ENCODE results near the gene ITIH3.

ITIH3 gene

GRCh38 chr3:52827441-52827840 is 32.8 kb downstream of the ITIH3 start:
- no peak for DNase-seq (ENCODE audit: low spot score)

GRCh38 chr3:52827866-52828376 is 33.3 kb downstream of the ITIH3 start:
- DNase-seq (ENCODE audit: low spot score) = no peak

DNA sequence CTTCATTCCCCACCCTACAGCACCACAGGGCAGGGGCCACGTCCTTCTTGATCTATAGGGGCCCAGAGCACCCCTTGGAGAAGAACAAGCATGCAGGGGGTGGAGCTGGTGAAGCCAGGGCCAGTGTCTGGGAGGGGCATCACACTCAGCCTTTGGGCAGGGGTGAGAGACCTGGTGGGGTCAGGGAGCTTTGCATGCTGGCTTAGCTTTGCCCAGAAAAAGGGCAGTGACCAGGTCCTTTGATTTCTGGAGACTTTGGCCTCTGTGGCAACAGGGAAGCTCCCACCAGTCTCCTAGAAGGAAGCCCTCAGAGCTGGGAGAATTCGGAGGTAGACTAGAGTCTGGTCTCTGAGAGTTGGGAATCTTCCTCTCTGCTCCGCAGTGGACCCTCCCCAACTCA is 34.9 kb downstream of the ITIH3 start:
- no peak for DNase-seq (ENCODE audit: low spot score)

GRCh38 chr3:52829906-52830463 is 35.4 kb downstream of the ITIH3 start:
- DNase-seq (ENCODE audit: low spot score) = no peak

DNA sequence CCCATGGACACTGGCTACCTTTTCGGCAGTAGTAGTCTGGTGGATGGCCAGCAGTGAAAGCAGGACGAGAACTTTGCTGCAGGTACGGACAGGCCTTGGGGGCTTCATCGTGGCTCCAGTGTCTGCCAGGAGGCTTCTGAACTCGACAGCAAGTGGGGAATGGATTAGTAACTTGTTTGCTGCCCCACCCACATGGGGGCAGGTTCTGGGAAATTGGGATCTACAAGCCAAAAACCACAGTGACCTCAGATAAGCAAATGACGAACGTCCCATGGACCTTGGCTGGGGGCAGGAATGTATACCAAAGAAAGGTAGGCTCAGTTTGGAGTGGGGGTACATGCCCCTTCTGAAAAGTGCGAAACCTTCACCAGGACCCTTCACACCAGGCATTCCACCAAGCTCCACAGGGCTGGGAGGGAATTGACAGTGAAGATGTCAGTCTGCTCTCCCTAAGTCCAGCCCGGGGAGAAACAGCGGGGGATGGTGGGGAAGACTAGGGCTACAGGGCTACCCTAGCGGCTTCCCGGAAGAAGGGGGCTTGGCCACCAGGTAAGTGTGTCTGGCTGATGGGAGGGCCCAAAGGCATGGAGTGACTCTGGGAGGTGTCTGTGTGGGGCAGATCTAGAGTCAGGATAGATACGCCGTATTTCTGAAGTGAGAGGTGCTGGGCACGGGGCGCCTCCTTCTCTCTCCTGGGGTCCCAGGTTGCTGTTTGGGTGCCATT is 36.1 kb downstream of the ITIH3 start, which contains the start of gene ITIH4:
Gene ITIH4, minus strand, starts transcription at position 138 of the 724 bp plus-strand sequence. Its CDS starts 30 bp downstream, at position 108.
- DNase-seq (ENCODE audit: low spot score) = no peak

DNA sequence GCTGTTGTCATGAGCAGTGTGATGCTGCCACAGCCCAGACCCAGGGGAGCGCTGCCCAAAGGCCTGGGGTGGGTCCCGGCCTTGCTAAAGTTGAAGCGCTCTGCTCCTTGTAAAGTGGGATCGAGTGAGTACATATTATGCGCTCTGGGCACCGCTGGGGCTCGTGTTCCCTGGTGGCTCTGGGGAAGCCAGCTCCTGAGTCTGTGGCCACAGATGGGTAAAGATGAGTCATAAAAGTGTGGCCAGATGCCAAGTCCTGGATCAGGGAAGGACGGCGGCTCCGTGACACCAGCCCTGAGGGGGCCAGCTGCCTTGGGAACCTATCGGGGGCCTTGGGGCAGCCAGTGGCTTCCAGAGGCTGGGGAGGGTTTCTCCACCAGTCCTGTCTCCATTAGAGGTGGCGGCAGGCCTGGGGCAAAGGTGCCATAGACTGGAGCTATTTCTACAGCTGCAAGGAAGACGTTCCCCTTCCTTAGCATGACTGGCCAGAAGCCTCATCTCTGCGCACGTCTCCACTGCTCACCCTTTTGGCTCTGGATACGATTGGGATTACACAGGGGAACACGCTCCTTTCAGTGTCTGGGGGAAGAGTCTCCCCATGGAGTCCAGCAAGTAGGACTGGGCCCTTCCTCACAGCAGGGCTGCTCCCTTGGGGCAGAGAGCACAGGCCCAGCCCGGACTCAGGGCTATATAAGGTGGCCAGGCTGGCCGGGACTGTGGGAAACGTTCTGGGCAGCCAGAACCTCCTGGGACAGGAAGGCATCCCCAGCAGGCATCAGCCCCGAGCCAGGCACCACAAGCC is 37.1 kb downstream of the ITIH3 start:
- no peak for DNase-seq (ENCODE audit: low spot score)

- no peak for DNase-seq (ENCODE audit: low spot score)
Observed at GRCh38 chr3:52833202-52833601, 38.6 kb downstream of the ITIH3 start.

DNA sequence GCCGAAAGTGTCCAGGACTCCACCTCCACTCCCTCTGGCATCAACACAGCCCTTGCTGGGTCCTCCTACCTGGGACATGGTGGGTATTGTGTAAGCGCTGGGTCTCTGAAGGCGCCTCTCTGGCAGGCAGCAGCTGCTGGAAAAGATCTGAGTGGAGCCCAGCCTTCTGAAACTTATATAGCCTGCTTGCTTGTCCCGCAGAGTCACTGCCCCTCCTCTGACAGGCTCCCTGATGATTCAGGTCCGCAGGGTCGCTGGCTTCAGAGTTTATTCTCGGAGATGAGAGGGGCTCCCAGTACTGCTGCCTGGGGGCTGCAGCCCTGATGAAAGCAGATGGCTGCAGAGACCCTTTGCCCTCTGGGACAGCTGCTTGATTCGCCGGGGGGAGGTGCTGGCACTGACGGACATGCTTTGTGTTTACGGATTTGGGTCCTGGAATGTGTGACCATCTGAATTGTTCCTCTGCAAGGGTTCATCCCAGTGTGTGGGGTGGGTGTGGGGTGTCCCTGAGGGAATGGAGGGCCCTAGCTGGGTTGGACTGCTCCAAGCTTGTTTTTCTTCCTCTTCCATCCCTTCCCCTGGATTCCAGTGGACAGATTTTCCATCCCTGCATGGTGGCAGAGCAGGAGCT is 40.4 kb downstream of the ITIH3 start, which contains the start of gene MUSTN1:
Gene MUSTN1, minus strand, starts transcription at position 149 of the 631 bp plus-strand sequence. Its CDS starts 71 bp downstream, at position 78.
- DNase-seq (ENCODE audit: low spot score) = no peak

- no peak for DNase-seq (ENCODE audit: low spot score)
Observed at GRCh38 chr3:52835766-52836470, 41.3 kb downstream of the ITIH3 start.

DNA sequence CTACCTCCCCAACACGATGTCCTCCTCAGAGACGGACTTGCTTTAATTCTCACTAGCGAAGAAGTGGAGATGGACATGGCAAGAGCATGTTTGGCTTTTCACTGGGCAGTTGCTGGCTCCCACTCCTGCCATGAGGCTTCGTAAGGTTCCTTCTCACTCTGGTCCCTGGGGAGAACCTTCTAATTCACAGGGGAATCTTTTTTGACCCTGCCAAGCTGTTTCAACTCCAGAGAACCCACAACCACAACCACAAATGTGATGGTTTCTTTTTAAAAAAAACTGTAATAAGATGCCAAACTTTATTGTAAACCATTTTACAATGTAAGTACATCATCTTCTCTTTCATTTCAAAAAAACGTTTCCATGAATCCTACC is 41.9 kb downstream of the ITIH3 start:
- no peak for DNase-seq (ENCODE audit: low spot score)

DNA sequence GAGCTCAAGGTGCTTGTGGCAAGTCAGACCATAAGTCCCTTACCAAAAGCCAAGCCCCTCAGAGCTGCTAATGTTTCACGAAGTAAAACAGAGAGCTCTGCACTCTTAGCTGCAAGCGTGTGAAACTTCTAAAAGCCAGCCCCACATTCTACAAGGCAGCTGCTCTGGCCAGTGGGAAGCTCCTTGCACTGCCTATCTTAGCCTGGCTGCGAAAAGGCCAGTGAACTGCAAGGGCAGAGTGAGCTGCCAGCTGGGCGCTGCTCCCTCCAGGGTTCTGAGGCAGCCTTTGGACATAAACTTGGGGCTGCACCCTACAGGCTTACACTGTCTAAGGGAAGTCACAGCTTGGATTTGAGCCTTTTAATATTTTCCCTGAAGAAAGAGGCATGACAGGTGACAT is 42.4 kb downstream of the ITIH3 start:
- no peak for DNase-seq (ENCODE audit: low spot score)

DNA sequence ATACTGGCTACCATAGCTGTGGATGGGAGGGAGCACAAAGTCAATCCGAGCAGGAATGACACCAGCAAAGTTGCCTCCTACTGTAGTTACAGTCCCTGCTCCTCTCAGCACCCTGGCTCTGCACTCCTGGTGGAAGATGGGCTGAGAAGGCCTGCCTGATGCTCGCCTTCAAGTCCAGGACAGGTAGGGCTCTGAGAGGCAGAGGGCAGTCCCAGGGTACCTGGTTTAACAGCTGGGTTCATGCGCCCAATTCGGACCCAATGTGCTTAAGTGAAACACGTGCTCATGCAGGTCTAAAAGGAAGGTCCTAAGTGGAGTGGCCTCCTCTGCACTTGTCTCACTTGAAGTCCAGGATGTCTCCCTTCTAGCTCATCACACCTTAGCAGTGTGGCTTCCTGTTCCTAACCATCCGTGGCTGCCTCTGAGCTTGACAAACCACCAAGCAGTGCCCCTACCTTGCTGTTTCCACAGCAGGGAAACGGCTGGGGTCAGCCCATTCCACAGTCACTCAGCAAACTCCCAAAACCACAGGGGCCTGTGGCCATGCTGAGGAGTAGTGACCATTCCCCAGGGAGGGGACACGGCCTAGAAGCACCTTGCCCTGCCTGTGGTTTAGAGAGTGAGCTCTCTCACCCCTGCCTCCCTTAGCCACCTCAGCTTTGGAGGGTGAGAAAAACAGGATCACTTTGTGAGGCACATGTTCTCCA is 44.1 kb downstream of the ITIH3 start:
- DNase-seq (ENCODE audit: low spot score) = peak; percentile 11

GRCh38 chr3:52839268-52839575 is 44.6 kb downstream of the ITIH3 start:
- no peak for DNase-seq (ENCODE audit: low spot score)

DNA sequence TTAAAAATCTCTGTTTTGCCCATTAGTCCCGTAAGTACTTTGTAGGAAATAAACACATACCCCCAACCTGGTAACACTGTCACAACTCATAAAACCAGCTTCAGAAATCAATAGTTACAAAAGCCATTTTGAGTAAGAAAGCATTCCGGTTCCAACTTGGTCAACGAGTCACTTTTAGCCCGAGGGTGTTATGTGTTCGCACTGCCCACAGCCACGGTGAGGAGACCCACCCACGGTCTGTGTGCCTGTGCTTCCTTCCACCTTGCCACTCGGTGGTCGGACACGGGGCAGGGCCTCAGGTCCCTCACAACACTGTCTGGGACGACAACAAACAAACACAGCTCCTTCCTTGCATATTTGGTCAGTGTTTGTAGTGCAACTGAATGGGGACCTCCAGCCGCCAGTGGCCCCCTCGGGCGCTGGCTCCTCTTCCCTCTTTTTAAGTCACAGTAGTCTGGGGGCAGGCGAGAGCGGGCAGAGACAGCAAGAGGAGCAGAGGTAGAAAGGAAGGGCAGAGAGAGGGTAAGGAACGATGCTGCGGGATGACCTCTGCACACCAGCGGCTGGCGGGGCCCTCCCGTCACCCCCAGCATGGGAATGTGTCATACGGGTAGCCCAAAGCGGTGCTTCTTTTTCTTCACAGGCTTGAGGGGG is 45.4 kb downstream of the ITIH3 start:
- DNase-seq (ENCODE audit: low spot score) = no peak

DNA sequence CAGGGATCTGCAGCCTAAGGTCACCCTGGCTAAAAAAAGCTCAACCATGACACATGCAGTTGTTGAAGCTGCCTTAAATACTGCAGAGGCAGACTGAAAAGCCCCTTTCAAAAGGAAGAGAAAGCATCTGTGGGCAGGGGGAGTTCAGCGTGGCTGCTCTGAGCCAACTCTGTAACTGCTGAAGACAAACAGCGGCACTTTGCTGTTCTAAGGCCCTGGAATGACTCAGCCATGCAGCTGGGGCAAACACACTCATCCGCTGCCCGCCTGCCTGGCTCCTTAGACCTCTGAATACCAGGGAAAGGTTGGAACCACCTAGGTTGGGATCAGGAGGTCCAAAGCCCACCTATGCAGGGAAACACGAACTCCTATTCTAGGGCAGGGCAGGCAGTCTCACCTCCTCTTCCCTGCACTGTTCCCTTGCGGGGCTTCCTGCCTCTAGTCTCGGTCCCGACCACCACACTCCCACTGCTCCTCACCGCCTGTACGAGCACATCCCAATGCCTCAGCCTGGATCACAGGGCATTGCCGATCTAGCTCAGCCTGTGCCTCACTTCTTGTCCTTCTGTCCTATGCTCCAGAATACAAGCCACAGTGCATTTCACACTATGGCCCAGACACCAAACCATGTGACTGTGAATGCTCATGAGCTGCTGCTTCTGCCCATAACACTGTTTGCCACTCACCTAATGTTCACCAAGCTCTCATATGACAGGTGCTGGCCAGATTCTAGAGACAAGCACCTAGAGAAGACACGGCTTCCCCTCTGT is 46.8 kb downstream of the ITIH3 start:
- DNase-seq (ENCODE audit: low spot score) = no peak

DNA sequence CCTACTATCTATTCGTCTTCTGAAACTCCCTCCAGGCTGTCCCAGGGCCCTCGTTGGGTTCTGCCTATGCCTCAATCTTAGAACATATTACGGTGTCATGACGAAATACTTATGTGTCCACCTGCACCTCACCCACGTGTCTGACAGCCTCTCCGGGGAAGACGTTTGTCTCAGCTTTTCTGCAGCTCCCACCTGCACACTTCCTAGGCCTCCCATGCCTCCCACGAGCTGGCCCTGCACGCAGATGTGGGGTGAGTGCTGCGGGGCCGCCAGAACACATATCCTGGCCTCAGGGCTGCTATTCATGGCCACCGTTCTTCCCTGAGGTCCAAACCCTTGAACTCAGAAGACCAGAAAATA is 47.4 kb downstream of the ITIH3 start:
- DNase-seq (ENCODE audit: low spot score) = no peak

GRCh38 chr3:52842424-52842823 is 47.8 kb downstream of the ITIH3 start:
- no peak for DNase-seq (ENCODE audit: low spot score)

GRCh38 chr3:52843108-52843865 is 48.7 kb downstream of the ITIH3 start:
- no peak for DNase-seq (ENCODE audit: low spot score)

DNA sequence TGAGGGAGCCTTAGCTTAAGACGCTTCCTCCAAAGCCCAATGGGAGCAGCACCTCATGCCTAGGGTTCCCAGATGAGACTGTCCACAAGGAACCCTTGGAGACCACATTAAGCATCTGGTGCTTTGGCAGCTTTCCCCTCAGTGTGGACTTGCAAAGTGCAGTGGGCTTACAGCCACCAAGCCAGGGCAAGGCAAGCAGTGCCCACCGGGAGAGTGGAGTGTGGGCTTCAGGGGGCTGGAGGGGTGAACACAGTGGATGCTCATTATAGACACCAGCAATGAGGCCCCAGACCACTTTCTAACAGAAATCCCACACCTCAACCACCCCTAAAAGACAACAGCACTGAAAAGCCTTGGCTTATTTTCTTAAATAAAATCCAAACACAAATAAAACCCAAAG is 49.3 kb downstream of the ITIH3 start:
- no peak for DNase-seq (ENCODE audit: low spot score)
